Measurements from ENCODE around the gene IGFN1. TPM values are rescaled to one million over a fixed set of nuclear protein-coding genes. Genes with fewer than 3 reads are reported as not detected.
"Not testable (repeated sequence)": the region's sequence is repeated elsewhere in the genome, so short reads cannot be mapped to it uniquely, and the experiment has no call there.

Gene IGFN1
- total RNA-seq, 1 donor from 2014 or later = not detected

- intact Hi-C loops (cut with micrococcal nuclease) = loop anchor here (1.0 kb wide), 1 partner anchor 74 kb away; no protein-coding TSS in a partner anchor
- Mint-ChIP-seq H3K9me3 (no peaks in the 10 kb centered on the region), H3K4me1 (ENCODE audit: low read depth) (peaks cover 9% of the 10 kb centered on the region), H3K27me3 (ENCODE audit: low read depth) (peaks cover under 1% of the 10 kb centered on the region), H3K36me3 (ENCODE audit: low read depth) (peaks cover 31% of the 10 kb centered on the region), H3K27ac (no peak overlapping the region), H3K4me3 (ENCODE audit: low read depth) (no peak overlapping the region)
- no peak for DNase-seq (ENCODE audit: low spot score)
These were observed 41.2 kb upstream of the IGFN1 start for GRCh38 chr1:201149400-201149799.

- peaks cover 18% of the 10 kb centered on the region for H3K27me3 Mint-ChIP-seq (ENCODE audit: low read depth)
- H3K4me3 Mint-ChIP-seq (ENCODE audit: low read depth) = peak overlapping the region; percentile 78
- intact Hi-C loops (cut with micrococcal nuclease) = loop anchor here (1.0 kb wide), 1 partner anchor 18 kb away; no protein-coding TSS in a partner anchor
- DNase-seq (ENCODE audit: low spot score) = no peak
- H3K27ac Mint-ChIP-seq = peak overlapping the region; percentile 65
- H3K36me3 Mint-ChIP-seq (ENCODE audit: low read depth) = peaks cover 10% of the 10 kb centered on the region
- H3K9me3 Mint-ChIP-seq = no peaks in the 10 kb centered on the region
- H3K4me1 Mint-ChIP-seq (ENCODE audit: low read depth) = peaks cover 14% of the 10 kb centered on the region
These were observed 36.9 kb upstream of the IGFN1 start for GRCh38 chr1:201153474-201154388.

GRCh38 chr1:201154389-201155165 lies 36.0 kb upstream of the IGFN1 start, which contains the start of gene TMEM9:
Gene TMEM9, minus strand, starts transcription at chr1:201154474. Its CDS starts 551 bp downstream, at chr1:201153923.
- Mint-ChIP-seq H3K27ac (peak within 1 kb of the TSS; percentile 65), H3K9me3 (no peaks in the 10 kb centered on the region), H3K36me3 (ENCODE audit: low read depth) (peaks cover 10% of the 10 kb centered on the region), H3K4me3 (ENCODE audit: low read depth) (peak within 1 kb of the TSS; percentile 78), H3K4me1 (ENCODE audit: low read depth) (peaks cover 14% of the 10 kb centered on the region), H3K27me3 (ENCODE audit: low read depth) (peaks cover 18% of the 10 kb centered on the region)
- DNase-seq (ENCODE audit: low spot score) = peak; percentile 93
- intact Hi-C loops (cut with micrococcal nuclease) = loop anchor here (1.0 kb wide), 1 partner anchor 17 kb away; no protein-coding TSS in a partner anchor

GRCh38 chr1:201155354-201155753 lies 35.3 kb upstream of the IGFN1 start:
- Mint-ChIP-seq H3K9me3 (no peaks in the 10 kb centered on the region), H3K36me3 (ENCODE audit: low read depth) (peaks cover 10% of the 10 kb centered on the region), H3K27me3 (ENCODE audit: low read depth) (peaks cover 21% of the 10 kb centered on the region), H3K4me1 (ENCODE audit: low read depth) (peaks cover 14% of the 10 kb centered on the region), H3K4me3 (ENCODE audit: low read depth) (no peak overlapping the region), H3K27ac (no peak overlapping the region)
- intact Hi-C loops (cut with micrococcal nuclease) = no loop called here
- DNase-seq (ENCODE audit: low spot score) = no peak

GRCh38 chr1:201156346-201156745 lies 34.3 kb upstream of the IGFN1 start:
- peaks cover 24% of the 10 kb centered on the region for H3K27me3 Mint-ChIP-seq (ENCODE audit: low read depth)
- peaks cover 14% of the 10 kb centered on the region for H3K4me1 Mint-ChIP-seq (ENCODE audit: low read depth)
- peaks cover 3% of the 10 kb centered on the region for H3K36me3 Mint-ChIP-seq (ENCODE audit: low read depth)
- no peak overlapping the region for H3K27ac Mint-ChIP-seq
- no peak for DNase-seq (ENCODE audit: low spot score)
- H3K4me3 Mint-ChIP-seq (ENCODE audit: low read depth) = no peak overlapping the region
- H3K9me3 Mint-ChIP-seq = no peaks in the 10 kb centered on the region
- intact Hi-C loops (cut with micrococcal nuclease) = no loop called here

GRCh38 chr1:201156819-201157218 lies 33.8 kb upstream of the IGFN1 start:
- Mint-ChIP-seq H3K9me3 (no peaks in the 10 kb centered on the region), H3K4me1 (ENCODE audit: low read depth) (peaks cover 14% of the 10 kb centered on the region), H3K36me3 (ENCODE audit: low read depth) (no peaks in the 10 kb centered on the region), H3K27me3 (ENCODE audit: low read depth) (peaks cover 24% of the 10 kb centered on the region), H3K27ac (no peak overlapping the region), H3K4me3 (ENCODE audit: low read depth) (no peak overlapping the region)
- no peak for DNase-seq (ENCODE audit: low spot score)
- intact Hi-C loops (cut with micrococcal nuclease) = no loop called here

GRCh38 chr1:201157949-201158348 lies 32.7 kb upstream of the IGFN1 start:
- H3K27me3 Mint-ChIP-seq (ENCODE audit: low read depth) = peaks cover 24% of the 10 kb centered on the region
- H3K27ac Mint-ChIP-seq = no peak overlapping the region
- no peaks in the 10 kb centered on the region for H3K36me3 Mint-ChIP-seq (ENCODE audit: low read depth)
- no peaks in the 10 kb centered on the region for H3K9me3 Mint-ChIP-seq
- no peak overlapping the region for H3K4me3 Mint-ChIP-seq (ENCODE audit: low read depth)
- intact Hi-C loops (cut with micrococcal nuclease) = no loop called here
- no peak for DNase-seq (ENCODE audit: low spot score)
- H3K4me1 Mint-ChIP-seq (ENCODE audit: low read depth) = peaks cover 11% of the 10 kb centered on the region

- H3K27me3 Mint-ChIP-seq (ENCODE audit: low read depth) = peaks cover 30% of the 10 kb centered on the region
- H3K36me3 Mint-ChIP-seq (ENCODE audit: low read depth); intact Hi-C loops (cut with micrococcal nuclease); H3K9me3 Mint-ChIP-seq; H3K27ac Mint-ChIP-seq; H3K4me1 Mint-ChIP-seq (ENCODE audit: low read depth); DNase-seq (ENCODE audit: low spot score); H3K4me3 Mint-ChIP-seq (ENCODE audit: low read depth): not testable (repeated sequence)
These were observed 27.6 kb upstream of the IGFN1 start for GRCh38 chr1:201163036-201163435.

GRCh38 chr1:201163707-201164106 lies 26.9 kb upstream of the IGFN1 start:
- no peaks in the 10 kb centered on the region for H3K36me3 Mint-ChIP-seq (ENCODE audit: low read depth)
- no peak overlapping the region for H3K27ac Mint-ChIP-seq
- intact Hi-C loops (cut with micrococcal nuclease) = no loop called here
- H3K4me1 Mint-ChIP-seq (ENCODE audit: low read depth) = no peaks in the 10 kb centered on the region
- H3K27me3 Mint-ChIP-seq (ENCODE audit: low read depth) = peaks cover 31% of the 10 kb centered on the region
- H3K9me3 Mint-ChIP-seq = no peaks in the 10 kb centered on the region
- DNase-seq (ENCODE audit: low spot score) = no peak
- H3K4me3 Mint-ChIP-seq (ENCODE audit: low read depth) = no peak overlapping the region

GRCh38 chr1:201164645-201165044 lies 26.0 kb upstream of the IGFN1 start:
- H3K36me3 Mint-ChIP-seq (ENCODE audit: low read depth) = no peaks in the 10 kb centered on the region
- no peak overlapping the region for H3K4me3 Mint-ChIP-seq (ENCODE audit: low read depth)
- intact Hi-C loops (cut with micrococcal nuclease) = no loop called here
- H3K9me3 Mint-ChIP-seq = no peaks in the 10 kb centered on the region
- no peaks in the 10 kb centered on the region for H3K4me1 Mint-ChIP-seq (ENCODE audit: low read depth)
- no peak overlapping the region for H3K27ac Mint-ChIP-seq
- no peak for DNase-seq (ENCODE audit: low spot score)
- H3K27me3 Mint-ChIP-seq (ENCODE audit: low read depth) = peaks cover 38% of the 10 kb centered on the region

GRCh38 chr1:201167041-201167991 lies 23.3 kb upstream of the IGFN1 start:
- Mint-ChIP-seq H3K27me3 (ENCODE audit: low read depth) (peaks cover 35% of the 10 kb centered on the region), H3K27ac (no peak overlapping the region), H3K4me3 (ENCODE audit: low read depth) (no peak overlapping the region), H3K4me1 (ENCODE audit: low read depth) (peaks cover 11% of the 10 kb centered on the region), H3K36me3 (ENCODE audit: low read depth) (no peaks in the 10 kb centered on the region), H3K9me3 (no peaks in the 10 kb centered on the region)
- intact Hi-C loops (cut with micrococcal nuclease) = no loop called here
- DNase-seq (ENCODE audit: low spot score) = no peak

GRCh38 chr1:201169203-201169602 lies 21.4 kb upstream of the IGFN1 start:
- H3K36me3 Mint-ChIP-seq (ENCODE audit: low read depth) = no peaks in the 10 kb centered on the region
- no peaks in the 10 kb centered on the region for H3K9me3 Mint-ChIP-seq
- no peak overlapping the region for H3K4me3 Mint-ChIP-seq (ENCODE audit: low read depth)
- H3K27ac Mint-ChIP-seq = no peak overlapping the region
- H3K27me3 Mint-ChIP-seq (ENCODE audit: low read depth) = peaks cover 30% of the 10 kb centered on the region
- intact Hi-C loops (cut with micrococcal nuclease) = no loop called here
- H3K4me1 Mint-ChIP-seq (ENCODE audit: low read depth) = peaks cover 11% of the 10 kb centered on the region
- no peak for DNase-seq (ENCODE audit: low spot score)

Data from activated T-helper 2 cell treated with anti-CD3 and anti-CD28 coated beads, Interferon-gamma antibody, Interleukin-2, Interleukin-4, amounts not matched to agents 10 μg/mL and 5 μg/mL and 100 μg/mL, durations not matched to agents 14 hours and 24 hours and 36 hours (primary cell).